HepG2 (cell line): ENCODE results near the gene TEX22. TPM values are rescaled to one million over a fixed set of nuclear protein-coding genes. Genes with fewer than 3 reads are reported as not detected.

ENCODE experiments used
- KLF12 ChIP-seq: sonication (generic); formaldehyde crosslinking; IDR thresholded peaks from 2 replicates; pipeline ENCODE4 v1.4.0; 2020; ENCODE audit warnings: missing genetic modification reagents, borderline replicate concordance
- KMT2A ChIP-seq: sonication (generic); formaldehyde crosslinking; IDR thresholded peaks from 2 replicates; pipeline ENCODE4 v1.4.0; 2020; ENCODE audit warnings: missing genetic modification reagents
- MTF2 ChIP-seq: sonication (generic); formaldehyde crosslinking; IDR thresholded peaks from 2 replicates; pipeline ENCODE4 v1.5.0; 2020; ENCODE audit warnings: missing genetic modification reagents, borderline replicate concordance
- POLR2A ChIP-seq, 2 experiments: IDR thresholded peaks; 2 replicates each; pipeline ENCODE4 v1.6.1; 2011; ENCODE audit warnings: low read depth in 2 of 2, low read length in 2 of 2, mild to moderate bottlenecking in 1 of 2, moderate library complexity in 1 of 2; ENCODE audit not compliant: insufficient read depth in 1 of 2
- RBM22 ChIP-seq: fragments of 200-400 bp; formaldehyde crosslinking; optimal IDR thresholded peaks from 2 replicates; pipeline ENCODE3; 2017; ENCODE audit warnings: mild to moderate bottlenecking, low read length, moderate library complexity
- RXRA ChIP-seq: sonication (generic); formaldehyde crosslinking; IDR thresholded peaks from 2 replicates; pipeline ENCODE4 v1.5.1; 2020; ENCODE audit warnings: missing genetic modification reagents
- SAP130 ChIP-seq: IDR thresholded peaks from 2 replicates; pipeline ENCODE4 v1.6.1; 2016; ENCODE audit warnings: low read depth
- SIX1 ChIP-seq: sonication (generic); formaldehyde crosslinking; IDR thresholded peaks from 2 replicates; pipeline ENCODE4 v1.4.0; 2020; ENCODE audit warnings: missing genetic modification reagents, borderline replicate concordance
- TARDBP ChIP-seq: sonication (generic); formaldehyde crosslinking; IDR thresholded peaks from 2 replicates; pipeline ENCODE4 v1.8.0; 2022; ENCODE audit warnings: mild to moderate bottlenecking, missing genetic modification reagents
- U2AF1 ChIP-seq: fragments of 200-400 bp; formaldehyde crosslinking; optimal IDR thresholded peaks from 2 replicates; pipeline ENCODE3; 2017; ENCODE audit warnings: mild to moderate bottlenecking, low read depth, low read length
- ZNF326 ChIP-seq: sonication (generic); formaldehyde crosslinking; IDR thresholded peaks from 2 replicates; pipeline ENCODE4 v1.4.0; 2020; ENCODE audit warnings: missing genetic modification reagents, borderline replicate concordance
- ZNF383 ChIP-seq: sonication (generic); formaldehyde crosslinking; IDR thresholded peaks from 2 replicates; pipeline ENCODE4 v1.4.0; 2020; ENCODE audit warnings: missing genetic modification reagents, mild to moderate bottlenecking, borderline replicate concordance
- ZNF562 ChIP-seq: sonication (generic); formaldehyde crosslinking; IDR thresholded peaks from 2 replicates; pipeline ENCODE4 v1.8.0; 2022; ENCODE audit warnings: missing genetic modification reagents, borderline replicate concordance
- ZNF597 ChIP-seq: sonication (generic); formaldehyde crosslinking; IDR thresholded peaks from 2 replicates; pipeline ENCODE4 v1.5.0; 2020; ENCODE audit warnings: missing genetic modification reagents
- ZNF619 ChIP-seq: sonication (generic); formaldehyde crosslinking; IDR thresholded peaks from 2 replicates; pipeline ENCODE4 v1.4.0; 2020; ENCODE audit warnings: mild to moderate bottlenecking, missing genetic modification reagents
- ZNF703 ChIP-seq: sonication (generic); formaldehyde crosslinking; IDR thresholded peaks from 2 replicates; pipeline ENCODE4 v1.5.1; 2020; ENCODE audit warnings: missing genetic modification reagents, mild to moderate bottlenecking, moderate library complexity, borderline replicate concordance
- ZNF720 ChIP-seq: sonication (generic); formaldehyde crosslinking; IDR thresholded peaks from 2 replicates; pipeline ENCODE4 v1.4.0; 2020; ENCODE audit warnings: missing genetic modification reagents
- ZNF772 ChIP-seq: sonication (generic); formaldehyde crosslinking; IDR thresholded peaks from 2 replicates; pipeline ENCODE4 v1.5.0; 2020; ENCODE audit warnings: mild to moderate bottlenecking, missing genetic modification reagents
- ZNF883 ChIP-seq: sonication (generic); formaldehyde crosslinking; IDR thresholded peaks from 2 replicates; pipeline ENCODE4 v1.5.1; 2020; ENCODE audit warnings: mild to moderate bottlenecking, missing genetic modification reagents; ENCODE audit errors: not compliant biosample characterization
- polyA plus RNA-seq, 8 experiments: library from polyadenylated mRNA; depleted of rRNA in 3 of 8; stranded (reverse) in 7 of 8; unstranded in 1 of 8; fragments of >200 nt; fragmentation: Illumina TruSeq in 4 of 8; extraction: Trizol in 4 of 8; gene quantifications; 2 replicates each; pipeline versions ENCODE4 v1.2.1 to v1.2.3, GENCODE V29; 2011 to 2016; ENCODE audit warnings: low read depth in 4 of 8, missing spikeins in 1 of 8, mixed read lengths in 1 of 8; ENCODE audit not compliant: insufficient read depth in 1 of 8
- total RNA-seq, 5 experiments: library from RNA; depleted of rRNA; stranded (reverse); fragments of >200 nt; fragmentation: Illumina TruSeq; extraction: Trizol; gene quantifications; 2 replicates each; pipeline ENCODE4 v1.2.3, GENCODE V29; 2016; ENCODE audit warnings: low read depth in 1 of 5
- TF ChIP-seq, protein P1 (sequence below): sonication (generic); formaldehyde crosslinking; IDR thresholded peaks from 2 replicates; pipeline ENCODE4 v1.9.0; 2021; ENCODE audit warnings: mild to moderate bottlenecking, missing genetic modification reagents
- TF ChIP-seq, protein P2 (sequence below): sonication (generic); formaldehyde crosslinking; conservative IDR thresholded peaks from 2 replicates; pipeline ENCODE4 v1.4.0; 2020; ENCODE audit warnings: missing genetic modification reagents

Gene TEX22
- total and polyA plus RNA-seq, 2 of the 13 experiments (the other 11 are each of a cell fraction or from before 2014, with no cell fraction given), result 0.07 to 0.27 TPM

- TF ChIP-seq, protein P1, sequence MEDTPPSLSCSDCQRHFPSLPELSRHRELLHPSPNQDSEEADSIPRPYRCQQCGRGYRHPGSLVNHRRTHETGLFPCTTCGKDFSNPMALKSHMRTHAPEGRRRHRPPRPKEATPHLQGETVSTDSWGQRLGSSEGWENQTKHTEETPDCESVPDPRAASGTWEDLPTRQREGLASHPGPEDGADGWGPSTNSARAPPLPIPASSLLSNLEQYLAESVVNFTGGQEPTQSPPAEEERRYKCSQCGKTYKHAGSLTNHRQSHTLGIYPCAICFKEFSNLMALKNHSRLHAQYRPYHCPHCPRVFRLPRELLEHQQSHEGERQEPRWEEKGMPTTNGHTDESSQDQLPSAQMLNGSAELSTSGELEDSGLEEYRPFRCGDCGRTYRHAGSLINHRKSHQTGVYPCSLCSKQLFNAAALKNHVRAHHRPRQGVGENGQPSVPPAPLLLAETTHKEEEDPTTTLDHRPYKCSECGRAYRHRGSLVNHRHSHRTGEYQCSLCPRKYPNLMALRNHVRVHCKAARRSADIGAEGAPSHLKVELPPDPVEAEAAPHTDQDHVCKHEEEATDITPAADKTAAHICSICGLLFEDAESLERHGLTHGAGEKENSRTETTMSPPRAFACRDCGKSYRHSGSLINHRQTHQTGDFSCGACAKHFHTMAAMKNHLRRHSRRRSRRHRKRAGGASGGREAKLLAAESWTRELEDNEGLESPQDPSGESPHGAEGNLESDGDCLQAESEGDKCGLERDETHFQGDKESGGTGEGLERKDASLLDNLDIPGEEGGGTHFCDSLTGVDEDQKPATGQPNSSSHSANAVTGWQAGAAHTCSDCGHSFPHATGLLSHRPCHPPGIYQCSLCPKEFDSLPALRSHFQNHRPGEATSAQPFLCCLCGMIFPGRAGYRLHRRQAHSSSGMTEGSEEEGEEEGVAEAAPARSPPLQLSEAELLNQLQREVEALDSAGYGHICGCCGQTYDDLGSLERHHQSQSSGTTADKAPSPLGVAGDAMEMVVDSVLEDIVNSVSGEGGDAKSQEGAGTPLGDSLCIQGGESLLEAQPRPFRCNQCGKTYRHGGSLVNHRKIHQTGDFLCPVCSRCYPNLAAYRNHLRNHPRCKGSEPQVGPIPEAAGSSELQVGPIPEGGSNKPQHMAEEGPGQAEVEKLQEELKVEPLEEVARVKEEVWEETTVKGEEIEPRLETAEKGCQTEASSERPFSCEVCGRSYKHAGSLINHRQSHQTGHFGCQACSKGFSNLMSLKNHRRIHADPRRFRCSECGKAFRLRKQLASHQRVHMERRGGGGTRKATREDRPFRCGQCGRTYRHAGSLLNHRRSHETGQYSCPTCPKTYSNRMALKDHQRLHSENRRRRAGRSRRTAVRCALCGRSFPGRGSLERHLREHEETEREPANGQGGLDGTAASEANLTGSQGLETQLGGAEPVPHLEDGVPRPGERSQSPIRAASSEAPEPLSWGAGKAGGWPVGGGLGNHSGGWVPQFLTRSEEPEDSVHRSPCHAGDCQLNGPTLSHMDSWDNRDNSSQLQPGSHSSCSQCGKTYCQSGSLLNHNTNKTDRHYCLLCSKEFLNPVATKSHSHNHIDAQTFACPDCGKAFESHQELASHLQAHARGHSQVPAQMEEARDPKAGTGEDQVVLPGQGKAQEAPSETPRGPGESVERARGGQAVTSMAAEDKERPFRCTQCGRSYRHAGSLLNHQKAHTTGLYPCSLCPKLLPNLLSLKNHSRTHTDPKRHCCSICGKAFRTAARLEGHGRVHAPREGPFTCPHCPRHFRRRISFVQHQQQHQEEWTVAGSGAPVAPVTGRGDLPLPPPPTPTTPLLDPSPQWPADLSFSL (CRISPR knock-in tag), result no peak
- no peak for TF ChIP-seq ZNF703
- TF ChIP-seq U2AF1, result no peak
- TF ChIP-seq RXRA (CRISPR knock-in tag), result peak; percentile 73
- TF ChIP-seq ZNF597 (CRISPR knock-in tag), result no peak
- TF ChIP-seq MTF2 (CRISPR knock-in tag), result peak; percentile 57; the same call in 1 of the 2 replicates
- TF ChIP-seq ZNF326, result peak; percentile 22; the same call in 1 of the 2 replicates
- TF ChIP-seq SAP130, result peak; percentile 78
- TF ChIP-seq ZNF772 (CRISPR knock-in tag), result peak; percentile 84; the same call in 1 of the 2 replicates
- TF ChIP-seq TARDBP (CRISPR knock-in tag), result peak; percentile 92
- TF ChIP-seq ZNF883, result peak; percentile 62
- TF ChIP-seq, protein P2, sequence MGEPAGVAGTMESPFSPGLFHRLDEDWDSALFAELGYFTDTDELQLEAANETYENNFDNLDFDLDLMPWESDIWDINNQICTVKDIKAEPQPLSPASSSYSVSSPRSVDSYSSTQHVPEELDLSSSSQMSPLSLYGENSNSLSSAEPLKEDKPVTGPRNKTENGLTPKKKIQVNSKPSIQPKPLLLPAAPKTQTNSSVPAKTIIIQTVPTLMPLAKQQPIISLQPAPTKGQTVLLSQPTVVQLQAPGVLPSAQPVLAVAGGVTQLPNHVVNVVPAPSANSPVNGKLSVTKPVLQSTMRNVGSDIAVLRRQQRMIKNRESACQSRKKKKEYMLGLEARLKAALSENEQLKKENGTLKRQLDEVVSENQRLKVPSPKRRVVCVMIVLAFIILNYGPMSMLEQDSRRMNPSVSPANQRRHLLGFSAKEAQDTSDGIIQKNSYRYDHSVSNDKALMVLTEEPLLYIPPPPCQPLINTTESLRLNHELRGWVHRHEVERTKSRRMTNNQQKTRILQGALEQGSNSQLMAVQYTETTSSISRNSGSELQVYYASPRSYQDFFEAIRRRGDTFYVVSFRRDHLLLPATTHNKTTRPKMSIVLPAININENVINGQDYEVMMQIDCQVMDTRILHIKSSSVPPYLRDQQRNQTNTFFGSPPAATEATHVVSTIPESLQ (CRISPR knock-in tag), result no peak
- 0 out of 2 replicates have a peak, but pooled peaks have one; percentile 60 for TF ChIP-seq KMT2A (CRISPR knock-in tag)
- peak; percentile 62; the same call in 1 of the 2 replicates for TF ChIP-seq ZNF619 (CRISPR knock-in tag)
- no peak for TF ChIP-seq SIX1 (CRISPR knock-in tag)
- TF ChIP-seq RBM22, result peak; percentile 16
- no peak for TF ChIP-seq ZNF562 (CRISPR knock-in tag)
- peak; percentile 61 to 68 for TF ChIP-seq POLR2A (IDR thresholded peaks at IDR 0.05; ENCODE audit: insufficient read depth in 1 of 2, low read depth in 2 of 2, low read length in 2 of 2)
- no peak for TF ChIP-seq ZNF383 (CRISPR knock-in tag)
- no peak for TF ChIP-seq ZNF720 (CRISPR knock-in tag)
- TF ChIP-seq KLF12, result no peak; the same call in 1 of the 2 replicates
Measured at GRCh38 chr14:105419195-105420091, 21.1 kb downstream of the TEX22 start, which contains the start of gene MTA1 (continued).
